ENCODE results near the gene FAM107B. TPM values are rescaled to one million over a fixed set of nuclear protein-coding genes. Genes with fewer than 3 reads are reported as not detected.
"Not testable (repeated sequence)": the region's sequence is repeated elsewhere in the genome, so short reads cannot be mapped to it uniquely, and the experiment has no call there.

FAM107B gene
- total RNA-seq, 1 donor from 2014 or later: 99.4 TPM

DNA sequence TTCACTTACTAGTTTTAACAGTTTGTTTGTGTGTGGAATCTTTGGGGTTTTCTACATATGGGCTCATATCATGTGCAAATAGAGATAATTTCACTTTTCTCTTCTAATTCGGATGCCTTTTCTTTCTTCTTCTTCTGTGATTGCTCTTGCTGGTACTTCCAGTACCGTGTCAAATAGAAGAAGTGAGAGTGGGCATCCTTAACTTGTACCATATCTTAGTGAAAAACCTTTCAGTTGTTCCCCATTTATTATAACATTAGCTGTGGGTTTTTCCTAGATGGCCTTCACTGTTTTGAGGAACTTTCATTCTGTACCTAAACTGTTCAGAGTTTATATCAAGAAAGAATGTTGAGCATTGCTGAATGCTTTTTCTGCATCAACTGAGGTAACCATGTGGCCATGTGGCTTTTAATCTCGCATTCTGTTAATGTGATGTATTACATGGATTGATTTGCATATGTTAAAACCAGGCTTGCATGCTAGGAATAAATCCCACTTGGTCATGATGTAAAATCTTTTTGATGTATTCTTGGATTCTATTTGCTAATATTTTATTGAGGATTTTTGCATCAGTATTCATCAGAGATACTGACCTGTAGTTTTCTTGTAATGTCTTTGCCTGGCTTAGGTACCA lies 78.7 kb downstream of the FAM107B start:
- H3K36me3 Mint-ChIP-seq (ENCODE audit: low read depth): no peaks in the 10 kb centered on the region
- H3K4me1 Mint-ChIP-seq (ENCODE audit: low read depth): peaks cover 6% of the 10 kb centered on the region
- no peak overlapping the region for H3K27ac Mint-ChIP-seq
- no peaks in the 10 kb centered on the region for H3K27me3 Mint-ChIP-seq (ENCODE audit: low read depth)
- no peak overlapping the region for H3K4me3 Mint-ChIP-seq (ENCODE audit: low read depth)
- H3K9me3 Mint-ChIP-seq: no peaks in the 10 kb centered on the region
- no peak for DNase-seq (ENCODE audit: low spot score)
- intact Hi-C loops (cut with micrococcal nuclease): no loop called here

DNA sequence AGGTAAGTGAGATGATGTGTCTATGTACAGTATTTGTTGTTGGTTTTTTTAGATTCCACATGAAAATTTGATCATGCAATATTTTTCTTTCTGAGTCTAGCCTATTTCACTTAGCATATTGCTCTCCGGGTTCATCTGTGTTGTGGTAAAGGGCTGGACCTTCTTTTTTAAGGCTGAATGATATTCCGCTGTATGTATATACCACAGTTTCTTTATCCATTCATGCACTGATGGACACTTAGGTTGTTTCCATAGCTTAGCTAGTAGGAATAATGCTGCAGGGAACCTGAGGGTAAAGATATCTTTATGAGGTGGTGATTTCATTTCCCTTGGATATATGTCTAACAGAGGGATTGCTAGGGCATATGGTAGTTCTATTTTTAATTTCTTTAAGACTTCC lies 80.8 kb downstream of the FAM107B start:
- H3K9me3 Mint-ChIP-seq: no peaks in the 10 kb centered on the region
- intact Hi-C loops (cut with micrococcal nuclease): no loop called here
- DNase-seq (ENCODE audit: low spot score): no peak
- H3K27me3 Mint-ChIP-seq (ENCODE audit: low read depth): no peaks in the 10 kb centered on the region
- no peaks in the 10 kb centered on the region for H3K36me3 Mint-ChIP-seq (ENCODE audit: low read depth)
- no peak overlapping the region for H3K4me3 Mint-ChIP-seq (ENCODE audit: low read depth)
- H3K4me1 Mint-ChIP-seq (ENCODE audit: low read depth): peaks cover 6% of the 10 kb centered on the region
- H3K27ac Mint-ChIP-seq: no peak overlapping the region

DNA sequence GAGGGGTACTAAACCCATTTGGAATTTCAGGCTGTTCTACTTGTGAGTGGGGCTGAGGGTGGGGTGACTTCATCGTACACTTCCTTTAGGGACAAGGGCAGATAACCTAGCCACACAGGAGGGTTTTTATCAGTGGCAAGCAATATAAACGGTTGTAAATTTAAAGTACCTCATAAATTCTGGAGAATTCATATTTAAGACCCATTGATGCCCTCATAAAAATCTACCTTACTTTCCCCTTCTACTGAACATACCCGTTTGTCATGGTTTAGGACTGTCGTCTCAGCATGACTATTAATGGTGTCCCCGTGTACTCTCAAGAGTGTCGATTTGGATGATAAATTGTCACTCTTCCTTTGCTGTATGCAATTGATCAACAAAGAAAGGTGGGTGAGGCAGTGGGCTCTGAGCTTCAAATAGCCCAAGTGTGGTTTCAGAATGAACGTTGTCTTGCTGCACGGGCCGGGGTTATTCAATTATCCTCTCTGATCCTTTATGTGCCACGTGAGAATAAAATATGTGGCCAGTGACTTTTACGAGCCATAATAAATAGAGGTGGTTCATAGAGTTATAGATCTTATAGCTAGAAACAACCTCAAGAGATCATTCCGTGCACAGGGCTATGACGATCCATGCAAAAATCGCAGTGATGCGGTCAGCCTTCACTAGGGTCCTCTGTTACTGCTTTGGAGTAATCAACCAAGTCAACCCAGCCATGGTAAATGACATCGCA lies 82.2 kb downstream of the FAM107B start:
- peaks cover 15% of the 10 kb centered on the region for H3K4me1 Mint-ChIP-seq (ENCODE audit: low read depth)
- no peak for DNase-seq (ENCODE audit: low spot score)
- no peaks in the 10 kb centered on the region for H3K9me3 Mint-ChIP-seq
- H3K36me3 Mint-ChIP-seq (ENCODE audit: low read depth): no peaks in the 10 kb centered on the region
- no peaks in the 10 kb centered on the region for H3K27me3 Mint-ChIP-seq (ENCODE audit: low read depth)
- no peak overlapping the region for H3K4me3 Mint-ChIP-seq (ENCODE audit: low read depth)
- no peak overlapping the region for H3K27ac Mint-ChIP-seq
- intact Hi-C loops (cut with micrococcal nuclease): no loop called here

DNA sequence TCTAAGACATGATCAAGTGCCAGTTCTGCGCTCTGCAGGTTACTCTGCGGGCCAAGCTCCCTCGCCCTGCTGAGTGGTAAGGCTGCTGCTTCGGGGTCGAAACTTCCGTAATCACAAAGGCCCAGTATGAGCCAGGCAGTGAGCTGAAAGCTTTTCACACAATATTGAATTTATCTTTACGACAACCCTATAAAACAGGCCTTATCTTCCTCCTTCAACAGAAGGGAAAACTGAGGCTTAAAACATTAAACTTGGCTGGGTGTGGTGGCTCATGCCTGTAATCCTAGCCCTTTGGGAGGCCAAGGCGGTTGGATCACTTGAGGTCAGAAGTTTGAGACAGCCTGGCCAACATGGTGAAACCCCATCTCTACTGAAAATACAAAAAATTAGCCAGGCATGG lies 83.3 kb downstream of the FAM107B start:
- no peak for DNase-seq (ENCODE audit: low spot score)
- no peaks in the 10 kb centered on the region for H3K36me3 Mint-ChIP-seq (ENCODE audit: low read depth)
- no peak overlapping the region for H3K4me3 Mint-ChIP-seq (ENCODE audit: low read depth)
- H3K4me1 Mint-ChIP-seq (ENCODE audit: low read depth): peaks cover 21% of the 10 kb centered on the region
- no peaks in the 10 kb centered on the region for H3K27me3 Mint-ChIP-seq (ENCODE audit: low read depth)
- intact Hi-C loops (cut with micrococcal nuclease): no loop called here
- no peak overlapping the region for H3K27ac Mint-ChIP-seq
- no peaks in the 10 kb centered on the region for H3K9me3 Mint-ChIP-seq

DNA sequence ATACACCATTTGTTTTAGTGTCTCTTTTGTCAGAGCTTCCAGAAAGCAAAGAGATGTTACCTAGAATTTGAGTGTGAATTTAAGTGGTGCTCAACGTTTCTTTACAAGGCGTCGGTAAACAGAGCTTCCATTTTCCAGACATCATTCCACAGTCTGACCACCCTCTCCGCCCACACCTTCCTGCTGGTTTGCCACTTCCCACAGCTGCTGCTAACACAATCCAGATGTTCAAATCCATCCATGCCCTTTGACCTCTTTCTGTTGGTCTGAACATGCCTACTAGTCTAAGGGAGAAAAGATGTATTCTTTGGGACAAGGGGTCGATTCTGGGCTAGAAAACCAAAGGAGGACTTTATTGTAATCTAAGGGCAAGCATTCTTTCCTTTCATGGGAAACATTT lies 86.1 kb downstream of the FAM107B start:
- intact Hi-C loops (cut with micrococcal nuclease): no loop called here
- H3K9me3 Mint-ChIP-seq: no peaks in the 10 kb centered on the region
- H3K4me3 Mint-ChIP-seq (ENCODE audit: low read depth): no peak overlapping the region
- H3K27ac Mint-ChIP-seq: no peak overlapping the region
- DNase-seq (ENCODE audit: low spot score): no peak
- H3K27me3 Mint-ChIP-seq (ENCODE audit: low read depth): no peaks in the 10 kb centered on the region
- H3K4me1 Mint-ChIP-seq (ENCODE audit: low read depth): peaks cover 24% of the 10 kb centered on the region
- H3K36me3 Mint-ChIP-seq (ENCODE audit: low read depth): no peaks in the 10 kb centered on the region

DNA sequence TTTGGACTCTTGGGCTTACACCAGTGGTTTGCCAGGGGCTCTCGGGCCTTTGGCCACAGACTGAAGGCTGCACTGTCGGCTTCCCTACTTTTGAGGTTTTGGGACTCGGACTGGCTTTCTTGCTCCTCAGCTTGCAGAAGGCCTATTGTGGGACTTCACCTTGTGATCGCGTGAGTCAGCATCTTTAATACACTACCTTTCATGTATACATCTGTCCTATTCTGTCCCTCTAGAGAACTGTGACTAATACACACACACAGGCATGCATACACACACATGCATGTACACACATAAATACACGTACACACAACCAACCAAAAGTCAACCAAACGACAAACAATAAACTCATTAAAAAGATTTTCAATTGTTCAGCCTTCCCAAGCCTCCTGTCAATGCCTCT lies 86.5 kb downstream of the FAM107B start:
- peaks cover 24% of the 10 kb centered on the region for H3K4me1 Mint-ChIP-seq (ENCODE audit: low read depth)
- DNase-seq (ENCODE audit: low spot score); H3K9me3 Mint-ChIP-seq; H3K27ac Mint-ChIP-seq; H3K27me3 Mint-ChIP-seq (ENCODE audit: low read depth); H3K36me3 Mint-ChIP-seq (ENCODE audit: low read depth); H3K4me3 Mint-ChIP-seq (ENCODE audit: low read depth); intact Hi-C loops (cut with micrococcal nuclease): not testable (repeated sequence)

DNA sequence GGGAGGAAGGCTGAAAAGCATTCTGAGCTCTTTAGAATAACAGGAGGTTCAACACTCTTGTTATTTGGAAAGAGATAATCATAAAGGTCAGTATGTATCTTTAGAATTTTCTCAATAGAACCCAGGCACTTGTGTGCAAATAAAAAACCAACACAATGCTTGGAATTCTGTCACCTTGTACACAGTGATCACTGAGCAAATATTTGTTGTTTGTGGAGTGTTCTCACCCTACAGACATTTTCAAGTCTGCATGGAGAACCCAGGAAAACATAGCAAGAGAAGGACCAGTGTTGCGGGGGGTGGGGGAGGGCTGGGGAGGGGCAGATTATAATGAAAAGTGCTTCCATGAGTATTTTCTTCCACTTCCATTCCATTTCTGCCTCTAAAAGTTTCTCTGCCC lies 87.4 kb downstream of the FAM107B start:
- Mint-ChIP-seq H3K27ac (no peak overlapping the region), H3K9me3 (no peaks in the 10 kb centered on the region), H3K4me3 (ENCODE audit: low read depth) (no peak overlapping the region), H3K36me3 (ENCODE audit: low read depth) (no peaks in the 10 kb centered on the region), H3K27me3 (ENCODE audit: low read depth) (no peaks in the 10 kb centered on the region), H3K4me1 (ENCODE audit: low read depth) (peaks cover 23% of the 10 kb centered on the region)
- no peak for DNase-seq (ENCODE audit: low spot score)
- intact Hi-C loops (cut with micrococcal nuclease): no loop called here

DNA sequence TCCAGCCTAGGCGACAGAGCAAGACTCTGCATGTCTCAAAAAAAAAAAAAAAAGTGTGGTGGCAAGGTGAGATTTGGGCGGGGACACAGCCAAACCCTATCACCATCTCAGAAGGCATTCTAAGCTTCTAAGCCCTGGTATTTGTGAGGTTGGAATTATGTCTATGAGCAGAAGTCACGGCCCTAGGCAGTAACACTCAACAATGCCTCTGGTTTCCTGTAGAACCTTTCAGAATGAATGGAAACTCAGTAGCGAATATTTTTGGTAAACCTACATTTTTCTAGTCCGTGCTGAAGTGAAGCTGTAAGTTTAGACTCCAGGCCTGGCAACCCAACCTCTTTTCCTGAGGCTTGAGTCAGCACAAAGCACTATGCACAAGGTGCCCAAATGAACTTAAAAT lies 88.3 kb downstream of the FAM107B start:
- no peaks in the 10 kb centered on the region for H3K36me3 Mint-ChIP-seq (ENCODE audit: low read depth)
- H3K4me1 Mint-ChIP-seq (ENCODE audit: low read depth): peaks cover 26% of the 10 kb centered on the region
- no peak overlapping the region for H3K4me3 Mint-ChIP-seq (ENCODE audit: low read depth)
- no peaks in the 10 kb centered on the region for H3K27me3 Mint-ChIP-seq (ENCODE audit: low read depth)
- no peak for DNase-seq (ENCODE audit: low spot score)
- intact Hi-C loops (cut with micrococcal nuclease): no loop called here
- H3K9me3 Mint-ChIP-seq: no peaks in the 10 kb centered on the region
- H3K27ac Mint-ChIP-seq: peak overlapping the region; percentile 20

- intact Hi-C loops (cut with micrococcal nuclease): no loop called here
- Mint-ChIP-seq H3K36me3 (ENCODE audit: low read depth) (no peaks in the 10 kb centered on the region), H3K27ac (no peak overlapping the region), H3K4me1 (ENCODE audit: low read depth) (peaks cover 26% of the 10 kb centered on the region), H3K4me3 (ENCODE audit: low read depth) (no peak overlapping the region), H3K9me3 (no peaks in the 10 kb centered on the region), H3K27me3 (ENCODE audit: low read depth) (no peaks in the 10 kb centered on the region)
- no peak for DNase-seq (ENCODE audit: low spot score)
These were observed 90.3 kb downstream of the FAM107B start for GRCh38 chr10:14684354-14684753.

- intact Hi-C loops (cut with micrococcal nuclease): no loop called here
- Mint-ChIP-seq H3K9me3 (no peaks in the 10 kb centered on the region), H3K27ac (no peak overlapping the region), H3K4me3 (ENCODE audit: low read depth) (no peak overlapping the region), H3K27me3 (ENCODE audit: low read depth) (no peaks in the 10 kb centered on the region), H3K4me1 (ENCODE audit: low read depth) (peaks cover 19% of the 10 kb centered on the region), H3K36me3 (ENCODE audit: low read depth) (no peaks in the 10 kb centered on the region)
- no peak for DNase-seq (ENCODE audit: low spot score)
These were observed 91.4 kb downstream of the FAM107B start for GRCh38 chr10:14683256-14683655.

DNA sequence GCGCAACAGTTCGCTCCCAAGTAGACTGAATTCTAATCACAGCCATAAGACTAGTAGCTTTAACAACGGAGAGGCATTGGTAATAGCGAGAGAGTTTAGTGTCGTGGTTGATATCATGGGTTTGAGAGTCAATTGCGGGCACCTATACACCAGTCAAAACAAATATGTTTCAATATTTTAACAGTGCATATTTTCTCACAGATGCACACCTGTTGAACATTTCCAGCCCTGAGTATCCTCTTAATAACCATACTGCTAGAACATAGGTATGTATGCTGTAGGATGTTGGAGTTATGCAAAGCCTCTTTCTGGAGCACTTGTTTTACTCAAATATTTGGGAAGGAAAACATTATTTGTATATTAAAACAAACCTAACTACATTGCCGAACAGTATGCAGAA lies 92.9 kb downstream of the FAM107B start:
- Mint-ChIP-seq H3K27ac (no peak overlapping the region), H3K4me1 (ENCODE audit: low read depth) (peaks cover 11% of the 10 kb centered on the region), H3K9me3 (no peaks in the 10 kb centered on the region), H3K27me3 (ENCODE audit: low read depth) (no peaks in the 10 kb centered on the region), H3K4me3 (ENCODE audit: low read depth) (no peak overlapping the region), H3K36me3 (ENCODE audit: low read depth) (no peaks in the 10 kb centered on the region)
- DNase-seq (ENCODE audit: low spot score): no peak
- intact Hi-C loops (cut with micrococcal nuclease): no loop called here

DNA sequence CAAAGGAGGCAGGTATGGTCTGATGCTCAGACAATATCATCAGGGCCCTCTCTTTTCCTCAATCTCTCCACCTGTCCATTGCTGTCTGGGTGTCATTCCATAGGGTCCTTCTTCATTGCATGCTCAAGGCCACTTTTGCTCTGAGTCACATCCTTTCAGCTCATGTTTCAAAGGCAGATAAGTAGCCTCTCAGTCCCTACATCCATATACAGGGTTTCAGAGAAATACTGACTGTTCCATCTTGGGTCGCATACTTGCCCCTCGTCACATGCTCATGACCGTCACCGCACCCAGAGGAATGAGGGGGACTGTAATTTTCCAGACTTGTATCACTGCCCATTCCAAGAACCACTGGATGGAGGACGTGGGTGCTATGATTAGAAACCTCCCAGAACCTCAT lies 93.4 kb downstream of the FAM107B start:
- DNase-seq (ENCODE audit: low spot score): no peak
- Mint-ChIP-seq H3K27ac (no peak overlapping the region), H3K36me3 (ENCODE audit: low read depth) (no peaks in the 10 kb centered on the region), H3K27me3 (ENCODE audit: low read depth) (no peaks in the 10 kb centered on the region), H3K4me3 (ENCODE audit: low read depth) (no peak overlapping the region), H3K9me3 (no peaks in the 10 kb centered on the region), H3K4me1 (ENCODE audit: low read depth) (peaks cover 9% of the 10 kb centered on the region)
- intact Hi-C loops (cut with micrococcal nuclease): no loop called here

GRCh38 chr10:14678637-14679036 lies 96.1 kb downstream of the FAM107B start:
- H3K27me3 Mint-ChIP-seq (ENCODE audit: low read depth): peaks cover 3% of the 10 kb centered on the region
- H3K36me3 Mint-ChIP-seq (ENCODE audit: low read depth): no peaks in the 10 kb centered on the region
- intact Hi-C loops (cut with micrococcal nuclease): no loop called here
- H3K27ac Mint-ChIP-seq: no peak overlapping the region
- H3K9me3 Mint-ChIP-seq: no peaks in the 10 kb centered on the region
- H3K4me3 Mint-ChIP-seq (ENCODE audit: low read depth): no peak overlapping the region
- peaks cover 7% of the 10 kb centered on the region for H3K4me1 Mint-ChIP-seq (ENCODE audit: low read depth)
- DNase-seq (ENCODE audit: low spot score): no peak
